Measurements from ENCODE around the gene SCN7A.
"Not testable (repeated sequence)": the region's sequence is repeated elsewhere in the genome, so short reads cannot be mapped to it uniquely, and the experiment has no call there.

Gene SCN7A

DNA sequence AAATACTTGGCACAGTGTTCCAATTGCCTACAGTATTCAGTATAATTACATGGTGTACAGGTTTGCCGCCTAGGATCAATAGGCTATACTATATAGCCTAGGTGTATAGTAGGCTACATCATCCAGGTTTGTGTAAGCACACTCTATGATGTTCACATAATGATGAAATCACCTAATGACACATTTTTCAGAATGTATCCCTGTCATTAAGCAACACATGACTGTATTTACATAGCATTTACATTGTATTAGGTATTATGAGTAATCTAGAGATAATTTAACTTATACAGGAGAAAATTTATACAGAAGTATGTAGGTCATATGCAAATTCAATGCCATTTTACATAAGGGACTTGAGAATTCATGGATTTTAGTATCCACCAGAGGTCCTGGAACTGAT is 35.4 kb downstream of the SCN7A start:
- H3K4me3 ChIP-seq (ENCODE audit: low read depth, low read length): no peak overlapping the region
- TF ChIP-seq, protein P1, sequence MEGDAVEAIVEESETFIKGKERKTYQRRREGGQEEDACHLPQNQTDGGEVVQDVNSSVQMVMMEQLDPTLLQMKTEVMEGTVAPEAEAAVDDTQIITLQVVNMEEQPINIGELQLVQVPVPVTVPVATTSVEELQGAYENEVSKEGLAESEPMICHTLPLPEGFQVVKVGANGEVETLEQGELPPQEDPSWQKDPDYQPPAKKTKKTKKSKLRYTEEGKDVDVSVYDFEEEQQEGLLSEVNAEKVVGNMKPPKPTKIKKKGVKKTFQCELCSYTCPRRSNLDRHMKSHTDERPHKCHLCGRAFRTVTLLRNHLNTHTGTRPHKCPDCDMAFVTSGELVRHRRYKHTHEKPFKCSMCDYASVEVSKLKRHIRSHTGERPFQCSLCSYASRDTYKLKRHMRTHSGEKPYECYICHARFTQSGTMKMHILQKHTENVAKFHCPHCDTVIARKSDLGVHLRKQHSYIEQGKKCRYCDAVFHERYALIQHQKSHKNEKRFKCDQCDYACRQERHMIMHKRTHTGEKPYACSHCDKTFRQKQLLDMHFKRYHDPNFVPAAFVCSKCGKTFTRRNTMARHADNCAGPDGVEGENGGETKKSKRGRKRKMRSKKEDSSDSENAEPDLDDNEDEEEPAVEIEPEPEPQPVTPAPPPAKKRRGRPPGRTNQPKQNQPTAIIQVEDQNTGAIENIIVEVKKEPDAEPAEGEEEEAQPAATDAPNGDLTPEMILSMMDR (IDR thresholded peaks at IDR 0.05; ENCODE audit: control insufficient read depth, extremely low read depth, insufficient read depth): no peak
- DNase-seq (ENCODE audit: low read depth): no peak

DNA sequence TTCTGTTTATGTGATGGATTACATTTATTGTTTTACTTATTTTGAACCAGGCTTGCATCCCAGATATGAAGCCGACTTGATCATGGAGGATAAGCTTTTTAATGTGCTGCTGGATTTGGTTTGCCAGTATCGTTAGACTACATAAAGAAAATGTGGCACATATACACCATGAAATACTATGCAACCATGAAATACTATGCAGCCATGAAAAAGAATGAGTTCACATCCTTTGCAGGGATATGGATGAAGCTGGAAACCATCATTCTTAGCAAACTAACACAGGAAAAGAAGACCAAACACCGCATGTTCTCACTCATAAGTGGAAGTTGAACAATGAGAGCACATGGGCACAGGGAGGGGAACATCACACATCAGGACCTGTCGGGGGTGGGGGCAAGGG is 38.2 kb downstream of the SCN7A start:
- not testable (repeated sequence) for H3K4me3 ChIP-seq (ENCODE audit: low read depth, low read length); DNase-seq (ENCODE audit: low read depth)

DNA sequence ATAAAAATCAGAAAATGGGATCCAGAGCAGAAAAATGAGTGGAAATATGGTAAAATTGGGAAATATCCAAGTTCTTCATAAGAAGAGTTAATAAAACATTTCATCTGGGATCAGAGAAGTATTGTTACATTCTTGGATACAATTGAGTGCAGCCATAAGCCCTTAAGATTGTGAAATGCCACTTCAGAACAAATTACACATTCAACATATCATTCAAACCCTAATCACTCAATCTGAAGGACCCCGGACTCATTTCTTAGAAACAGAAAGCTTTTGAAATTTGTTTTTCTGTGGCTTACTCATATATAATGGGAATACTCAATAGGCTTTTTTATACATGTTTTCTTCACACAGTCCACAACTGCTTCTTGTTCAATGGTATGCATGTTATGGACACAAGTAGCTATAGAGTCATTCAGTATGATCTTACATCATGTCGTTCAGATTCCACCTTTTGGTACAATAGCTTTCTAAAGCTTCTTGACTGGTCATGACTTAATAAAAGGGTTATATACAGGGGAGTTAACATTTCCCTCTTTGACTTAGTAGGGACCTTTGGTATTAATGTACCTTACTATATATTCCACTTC is 39.9 kb downstream of the SCN7A start:
- no peak overlapping the region for H3K4me3 ChIP-seq (ENCODE audit: low read depth, low read length)
- no peak for DNase-seq (ENCODE audit: low read depth)
- TF ChIP-seq, protein P1 (IDR thresholded peaks at IDR 0.05; ENCODE audit: control insufficient read depth, extremely low read depth, insufficient read depth): no peak

DNA sequence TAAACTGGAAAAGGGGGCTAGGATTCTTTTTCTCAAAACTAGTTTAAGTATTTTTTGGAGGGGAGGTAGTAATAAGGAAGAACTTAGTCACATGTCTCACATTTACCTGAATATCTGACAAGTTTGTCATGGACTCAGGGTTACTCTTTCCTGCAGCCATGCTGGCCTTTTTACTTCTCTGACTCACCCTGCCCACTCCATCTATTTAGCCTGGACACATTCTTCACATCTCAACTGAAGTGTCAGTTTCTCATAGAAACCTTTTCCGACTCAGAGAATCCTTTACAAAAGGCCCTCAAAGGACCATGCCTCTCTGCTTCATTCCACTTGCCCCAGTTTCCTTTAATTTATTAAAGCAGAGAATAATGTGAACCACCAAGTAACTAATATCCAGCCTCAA is 42.6 kb downstream of the SCN7A start:
- no peak overlapping the region for H3K4me3 ChIP-seq (ENCODE audit: low read depth, low read length)
- TF ChIP-seq, protein P1 (IDR thresholded peaks at IDR 0.05; ENCODE audit: control insufficient read depth, extremely low read depth, insufficient read depth): no peak
- DNase-seq (ENCODE audit: low read depth): no peak

DNA sequence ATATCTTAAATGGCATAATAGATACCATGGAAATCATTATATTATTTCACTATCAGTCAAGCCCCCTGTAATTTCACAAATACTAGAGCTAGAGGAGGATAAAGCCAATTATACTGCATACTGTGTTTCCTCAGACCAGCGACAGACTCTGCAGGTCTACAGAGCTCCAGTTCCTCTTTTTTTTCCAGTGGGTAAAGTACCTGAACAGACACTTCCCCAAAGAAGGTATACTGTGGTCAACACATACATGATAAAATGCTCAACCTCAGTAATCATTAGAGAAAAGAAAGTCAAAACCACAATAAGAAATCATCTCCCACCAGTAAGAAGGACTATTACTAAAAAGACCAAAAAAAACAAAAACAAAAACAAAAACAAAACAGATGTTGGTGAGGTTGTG is 44.6 kb downstream of the SCN7A start:
- TF ChIP-seq, protein P1 (IDR thresholded peaks at IDR 0.05; ENCODE audit: control insufficient read depth, extremely low read depth, insufficient read depth): no peak
- DNase-seq (ENCODE audit: low read depth): no peak
- H3K4me3 ChIP-seq (ENCODE audit: low read depth, low read length): no peak overlapping the region

DNA sequence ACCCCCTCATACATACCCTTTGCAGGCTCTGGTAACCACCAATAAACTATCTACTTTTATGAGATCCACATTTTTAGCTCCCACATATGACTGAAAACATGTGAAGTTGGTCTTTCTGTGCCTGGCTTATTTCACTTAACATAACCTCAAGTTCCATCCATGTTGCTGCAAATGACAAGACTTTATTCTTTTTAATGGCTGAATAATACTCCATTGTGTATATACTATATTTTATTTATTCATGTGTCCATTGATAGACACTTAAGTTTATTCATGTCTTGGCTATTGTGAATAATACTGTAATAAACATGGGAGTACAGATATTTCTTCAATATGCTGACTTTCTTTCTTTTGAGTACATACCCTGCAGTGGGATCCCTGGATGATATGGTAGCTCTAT is 45.9 kb downstream of the SCN7A start:
- no peak overlapping the region for H3K4me3 ChIP-seq (ENCODE audit: low read depth, low read length)
- DNase-seq (ENCODE audit: low read depth): no peak
- TF ChIP-seq, protein P1 (IDR thresholded peaks at IDR 0.05; ENCODE audit: control insufficient read depth, extremely low read depth, insufficient read depth): no peak

DNA sequence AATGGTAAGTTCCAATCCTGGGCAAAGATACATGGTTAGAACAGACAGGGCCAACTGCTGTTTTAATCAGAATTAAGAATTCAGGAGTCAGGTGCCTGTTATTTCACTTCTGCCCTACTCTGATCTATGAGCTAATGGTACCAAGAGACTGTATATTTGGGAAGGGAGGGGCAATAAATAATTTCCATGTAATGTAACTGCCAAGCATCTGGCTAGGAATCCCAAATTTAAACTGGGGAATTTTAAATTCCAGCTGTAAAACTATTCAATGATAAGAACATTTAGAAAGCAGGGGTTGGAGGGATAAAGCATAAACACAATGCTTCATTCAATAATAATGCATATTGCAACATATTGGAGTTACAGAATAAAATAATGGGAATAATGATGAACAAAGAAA is 49.7 kb downstream of the SCN7A start:
- no peak overlapping the region for H3K4me3 ChIP-seq (ENCODE audit: low read depth, low read length)
- no peak for DNase-seq (ENCODE audit: low read depth)
- TF ChIP-seq, protein P1 (IDR thresholded peaks at IDR 0.05; ENCODE audit: control insufficient read depth, extremely low read depth, insufficient read depth): no peak
